GM06990 (cell line): ENCODE measurements around the gene MDK.
"Not testable (repeated sequence)": the region's sequence is repeated elsewhere in the genome, so short reads cannot be mapped to it uniquely, and the experiment has no call there.

Experiments
- DNase-seq: peaks from one replicate; pipeline ENCODE4 v3.0.0-alpha.2; 2011; ENCODE audit not compliant: insufficient read length; ENCODE audit errors: extremely low read depth
- H3K27me3 ChIP-seq: replicated peaks from 2 replicates; pipeline ENCODE4 v1.6.0; 2011; ENCODE audit warnings: low read length; ENCODE audit not compliant: control insufficient read depth, insufficient read depth
- H3K36me3 ChIP-seq: 2 replicates; pipeline ENCODE4 v1.5.1; 2011; ENCODE audit warnings: low read length; ENCODE audit not compliant: control insufficient read depth, insufficient read depth
- H3K4me3 ChIP-seq: replicated peaks from 2 replicates; pipeline ENCODE4 v1.5.1; 2011; ENCODE audit warnings: low read depth, mild to moderate bottlenecking, control low read depth, low read length
- TF ChIP-seq, protein P1 (sequence below): IDR thresholded peaks from 2 replicates; pipeline ENCODE4 v1.5.1; 2011; ENCODE audit warnings: low read length, control low read depth, mild to moderate bottlenecking, inconsistent platforms; ENCODE audit not compliant: insufficient read depth, poor library complexity, severe bottlenecking

MDK gene

DNA sequence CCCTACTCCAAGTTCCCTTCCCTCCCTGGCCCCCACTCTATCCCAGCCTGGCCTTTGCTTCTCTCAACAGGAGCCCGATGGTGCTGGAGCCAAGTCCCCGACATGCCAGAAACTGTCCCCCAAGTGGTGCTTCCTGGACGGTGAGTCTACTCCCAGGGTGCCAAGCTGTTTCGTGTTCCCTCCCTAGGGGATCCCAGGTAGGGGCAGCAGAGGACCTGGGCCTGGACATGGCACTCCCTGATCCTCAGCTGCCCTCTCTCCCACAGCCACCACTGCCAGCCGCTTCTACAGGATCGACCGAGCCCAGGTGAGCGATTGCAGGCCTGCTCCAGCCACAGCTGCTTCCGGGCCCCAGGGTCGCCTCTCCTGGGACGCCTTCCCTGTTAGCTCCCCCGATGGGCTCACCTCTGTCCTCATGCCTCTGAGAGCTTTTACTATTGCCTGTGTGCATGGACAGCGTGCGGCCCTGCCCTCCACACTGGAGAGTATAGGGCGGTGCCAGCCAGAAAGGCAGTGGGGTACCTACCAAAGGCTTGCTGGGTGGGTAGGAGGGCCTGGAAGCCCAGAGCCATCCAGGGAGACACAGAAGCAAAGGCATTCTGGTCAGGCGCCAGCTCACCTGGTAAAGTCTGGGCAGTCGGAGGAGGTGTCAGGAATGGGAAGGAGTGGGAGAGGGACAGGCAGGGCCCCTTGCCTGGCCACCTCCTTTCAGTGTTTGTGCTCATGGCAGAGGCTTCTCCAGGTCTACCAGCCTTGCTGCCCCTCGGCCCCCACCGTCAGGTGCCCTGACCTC lies 5.0 kb upstream of the MDK start:
- TF ChIP-seq, protein P1, sequence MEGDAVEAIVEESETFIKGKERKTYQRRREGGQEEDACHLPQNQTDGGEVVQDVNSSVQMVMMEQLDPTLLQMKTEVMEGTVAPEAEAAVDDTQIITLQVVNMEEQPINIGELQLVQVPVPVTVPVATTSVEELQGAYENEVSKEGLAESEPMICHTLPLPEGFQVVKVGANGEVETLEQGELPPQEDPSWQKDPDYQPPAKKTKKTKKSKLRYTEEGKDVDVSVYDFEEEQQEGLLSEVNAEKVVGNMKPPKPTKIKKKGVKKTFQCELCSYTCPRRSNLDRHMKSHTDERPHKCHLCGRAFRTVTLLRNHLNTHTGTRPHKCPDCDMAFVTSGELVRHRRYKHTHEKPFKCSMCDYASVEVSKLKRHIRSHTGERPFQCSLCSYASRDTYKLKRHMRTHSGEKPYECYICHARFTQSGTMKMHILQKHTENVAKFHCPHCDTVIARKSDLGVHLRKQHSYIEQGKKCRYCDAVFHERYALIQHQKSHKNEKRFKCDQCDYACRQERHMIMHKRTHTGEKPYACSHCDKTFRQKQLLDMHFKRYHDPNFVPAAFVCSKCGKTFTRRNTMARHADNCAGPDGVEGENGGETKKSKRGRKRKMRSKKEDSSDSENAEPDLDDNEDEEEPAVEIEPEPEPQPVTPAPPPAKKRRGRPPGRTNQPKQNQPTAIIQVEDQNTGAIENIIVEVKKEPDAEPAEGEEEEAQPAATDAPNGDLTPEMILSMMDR, result no peak
- Histone ChIP-seq H3K27me3 (no peaks in the 10 kb centered on the region), H3K4me3 (no peak overlapping the region), H3K36me3 (peaks cover 30% of the 10 kb centered on the region)
- DNase-seq, result no peak

DNA sequence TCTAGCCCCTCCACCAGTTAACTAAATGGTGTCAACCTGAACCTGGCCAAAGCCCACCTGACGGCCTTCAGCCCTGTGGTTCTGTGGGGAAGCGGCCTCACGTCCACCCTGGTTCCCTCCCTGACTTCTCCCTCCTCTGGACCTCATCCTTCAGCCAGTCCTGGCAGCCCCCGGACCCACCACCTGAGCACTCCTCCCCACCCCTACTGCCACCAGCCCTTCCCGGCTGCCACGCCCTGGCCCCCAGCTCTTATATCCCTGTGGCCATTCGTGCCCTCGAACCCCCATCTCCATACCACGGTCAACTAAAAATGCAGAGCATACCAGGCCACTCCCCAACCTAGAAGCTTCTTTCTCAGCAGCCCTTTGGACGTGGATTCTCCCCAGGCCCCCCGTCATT lies 4.2 kb upstream of the MDK start:
- H3K4me3 ChIP-seq, result no peak overlapping the region
- TF ChIP-seq, protein P1, result no peak
- peaks cover 25% of the 10 kb centered on the region for H3K36me3 ChIP-seq
- H3K27me3 ChIP-seq, result no peaks in the 10 kb centered on the region
- no peak for DNase-seq

DNA sequence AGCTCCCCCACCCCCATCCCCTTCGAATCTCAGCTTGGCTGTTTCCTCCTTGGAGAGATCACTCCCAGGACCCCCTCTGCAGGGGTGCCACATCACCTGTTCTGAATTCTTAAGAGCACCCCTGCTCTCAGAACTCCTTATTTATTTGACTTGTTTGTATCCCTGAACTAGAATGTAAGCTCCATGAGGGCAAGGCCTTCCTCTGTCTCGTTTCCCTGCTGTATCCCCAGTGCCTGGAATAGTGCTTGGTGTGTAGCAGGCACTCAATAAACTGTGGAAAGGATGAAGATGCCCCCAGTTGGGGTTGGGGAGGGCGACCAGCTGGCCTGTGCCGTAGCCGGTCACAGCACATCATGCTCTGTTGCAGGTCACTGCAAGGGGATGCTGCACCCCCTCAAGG lies 3.6 kb upstream of the MDK start:
- DNase-seq, result no peak
- Histone ChIP-seq H3K4me3 (no peak overlapping the region), H3K27me3 (peaks cover 1% of the 10 kb centered on the region; the same call in 1 of the 2 replicates), H3K36me3 (peaks cover 24% of the 10 kb centered on the region)
- TF ChIP-seq, protein P1, result no peak

DNA sequence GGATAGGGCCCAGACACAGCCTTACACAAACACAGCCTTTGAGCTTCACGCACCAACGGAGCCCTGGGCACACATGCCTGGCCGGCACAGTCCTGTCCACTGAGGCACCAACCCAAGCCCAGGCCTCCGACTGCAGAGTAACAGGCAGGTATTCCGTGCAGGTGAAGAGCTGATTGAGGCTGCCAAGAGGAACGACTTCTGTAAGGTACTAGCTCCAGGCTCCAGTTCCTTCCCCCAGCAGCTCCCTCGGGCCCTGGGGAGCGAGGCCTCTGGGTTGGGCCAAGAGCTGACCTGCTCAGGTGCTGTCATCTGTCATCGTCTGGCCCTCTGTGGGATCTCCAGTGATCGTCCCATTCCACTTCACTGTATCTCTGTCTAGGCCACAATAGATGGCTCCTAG lies 3.2 kb upstream of the MDK start:
- DNase-seq, result no peak
- Histone ChIP-seq H3K27me3 (peaks cover 1% of the 10 kb centered on the region; the same call in 1 of the 2 replicates), H3K36me3 (peaks cover 24% of the 10 kb centered on the region), H3K4me3 (no peak overlapping the region)
- TF ChIP-seq, protein P1, result no peak

DNA sequence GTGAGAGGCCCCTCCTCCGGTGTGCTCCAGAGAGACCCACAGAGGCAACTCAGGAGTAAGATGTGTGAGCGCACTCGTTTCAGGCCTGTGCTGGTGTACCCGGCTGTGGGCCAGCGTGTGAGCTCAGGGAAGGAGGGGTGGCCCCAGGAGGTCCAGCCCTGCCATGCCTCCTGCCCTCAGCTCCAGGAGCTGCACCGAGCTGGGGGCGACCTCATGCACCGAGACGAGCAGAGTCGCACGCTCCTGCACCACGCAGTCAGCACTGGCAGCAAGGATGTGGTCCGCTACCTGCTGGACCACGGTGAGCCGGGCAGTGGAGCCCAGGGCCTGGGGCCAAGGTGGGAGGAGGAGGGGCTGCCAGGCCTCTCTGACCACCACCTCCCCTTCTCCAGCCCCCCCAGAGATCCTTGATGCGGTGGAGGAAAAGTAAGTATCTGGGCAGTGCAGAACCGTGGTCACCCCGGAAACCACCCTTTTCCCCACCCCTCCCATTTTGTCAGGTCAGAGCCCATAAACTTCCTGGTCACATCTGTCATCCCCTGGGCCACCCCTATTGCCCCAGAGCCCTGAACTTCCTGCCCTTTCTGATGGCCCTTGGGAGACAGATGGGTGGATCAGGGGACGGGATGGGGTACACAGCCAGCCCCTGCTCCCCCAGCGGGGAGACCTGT lies 2.5 kb upstream of the MDK start:
- DNase-seq, result no peak
- Histone ChIP-seq H3K36me3 (peaks cover 20% of the 10 kb centered on the region), H3K27me3 (peaks cover 1% of the 10 kb centered on the region; the same call in 1 of the 2 replicates), H3K4me3 (no peak overlapping the region)
- TF ChIP-seq, protein P1, result no peak

DNA sequence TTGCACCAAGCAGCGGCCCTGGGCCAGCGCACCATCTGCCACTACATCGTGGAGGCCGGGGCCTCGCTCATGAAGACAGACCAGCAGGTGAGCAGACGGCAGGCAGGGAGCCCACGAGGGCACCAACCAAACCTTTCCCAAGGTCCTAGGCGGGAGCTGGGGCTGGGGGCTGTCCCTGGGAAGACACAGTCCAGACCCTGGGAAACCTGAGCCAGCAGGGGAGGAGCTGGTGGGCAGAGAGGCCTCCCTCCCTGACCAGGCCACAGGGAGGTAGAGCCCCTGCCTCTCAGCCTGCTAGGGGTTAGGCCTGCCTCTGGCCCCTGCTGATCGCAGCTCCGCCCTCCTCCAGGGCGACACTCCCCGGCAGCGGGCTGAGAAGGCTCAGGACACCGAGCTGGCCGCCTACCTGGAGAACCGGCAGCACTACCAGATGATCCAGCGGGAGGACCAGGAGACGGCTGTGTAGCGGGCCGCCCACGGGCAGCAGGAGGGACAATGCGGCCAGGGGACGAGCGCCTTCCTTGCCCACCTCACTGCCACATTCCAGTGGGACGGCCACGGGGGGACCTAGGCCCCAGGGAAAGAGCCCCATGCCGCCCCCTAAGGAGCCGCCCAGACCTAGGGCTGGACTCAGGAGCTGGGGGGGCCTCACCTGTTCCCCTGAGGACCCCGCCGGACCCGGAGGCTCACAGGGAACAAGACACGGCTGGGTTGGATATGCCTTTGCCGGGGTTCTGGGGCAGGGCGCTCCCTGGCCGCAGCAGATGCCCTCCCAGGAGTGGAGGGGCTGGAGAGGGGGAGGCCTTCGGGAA lies 1.8 kb upstream of the MDK start:
- not testable (repeated sequence) for H3K4me3 ChIP-seq, H3K27me3 ChIP-seq, DNase-seq
- peaks cover 19% of the 10 kb centered on the region for H3K36me3 ChIP-seq
